Measurements from ENCODE around the gene SH2D3A.

SH2D3A gene

DNA sequence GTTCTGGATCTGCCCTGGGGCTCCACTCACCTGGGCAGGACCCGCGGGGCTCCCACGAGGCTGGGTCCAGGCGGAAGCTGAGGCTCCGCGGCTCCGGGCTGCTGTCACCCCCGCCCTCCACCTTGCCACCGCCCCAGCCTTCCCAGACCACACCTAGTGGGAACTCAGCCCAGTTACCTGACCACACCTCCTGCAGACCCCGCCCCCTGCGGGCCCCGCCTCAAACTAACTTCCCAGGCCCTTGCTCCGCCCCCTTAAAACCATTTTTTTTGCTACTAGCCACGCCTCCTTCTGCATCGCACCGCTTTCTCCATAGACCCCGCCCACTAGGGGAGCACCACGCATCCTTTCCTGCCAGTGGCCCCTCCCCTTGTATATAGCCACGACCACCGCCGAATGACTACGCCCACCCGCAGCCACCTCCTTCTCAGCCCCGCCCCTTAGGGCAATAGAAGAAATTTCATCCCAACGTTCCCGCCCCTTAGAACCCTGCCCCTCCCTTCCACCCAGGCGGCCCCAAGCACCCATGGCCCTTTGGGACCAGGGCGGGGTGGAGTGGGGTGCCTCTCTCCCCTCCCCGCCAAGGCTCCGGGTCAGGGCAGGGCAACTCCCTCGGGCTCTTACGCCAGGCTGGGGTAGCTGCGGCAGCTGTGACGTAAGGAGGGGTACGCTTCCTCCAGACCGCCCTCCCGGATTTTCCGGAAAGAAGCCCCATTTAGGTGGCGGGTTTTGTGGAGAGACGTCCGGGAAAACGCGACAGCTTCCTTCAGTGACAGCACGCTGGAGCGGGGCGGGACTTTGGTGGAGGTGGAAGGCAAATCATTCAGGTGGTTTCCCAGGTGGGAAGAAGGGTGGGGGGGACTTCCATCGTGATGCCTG is at the start of gene SH2D3A:
Gene SH2D3A (minus strand): TSS at position 79 of the 879 bp plus-strand sequence. CDS start 3,687 bp downstream, outside the sequence.
- Histone ChIP-seq H3K27me3 (ENCODE audit: control insufficient read depth, insufficient read depth, low read length) (no peaks in the 10 kb centered on the region), H3K4me1 (ENCODE audit: control insufficient read depth, insufficient read depth, low read length) (peaks cover 2% of the 10 kb centered on the region), H3K4me3 (ENCODE audit: low read length) (peak within 1 kb of the TSS; percentile 62; the same call in 1 of the 2 replicates), H3K27ac (ENCODE audit: low read length) (no peak within 1 kb of the TSS), H3K9me3 (ENCODE audit: control insufficient read depth, insufficient read depth, low read length) (no peaks in the 10 kb centered on the region), H3K36me3 (ENCODE audit: control insufficient read depth, insufficient read depth, low read length) (no peaks in the 10 kb centered on the region)
- WGBS (ENCODE audit: insufficient coverage, insufficient read length): no CpG with 5 or more reads among the region's 47 CpGs
- DNase-seq (ENCODE audit: low read depth, low spot score): peak; percentile 84

DNA sequence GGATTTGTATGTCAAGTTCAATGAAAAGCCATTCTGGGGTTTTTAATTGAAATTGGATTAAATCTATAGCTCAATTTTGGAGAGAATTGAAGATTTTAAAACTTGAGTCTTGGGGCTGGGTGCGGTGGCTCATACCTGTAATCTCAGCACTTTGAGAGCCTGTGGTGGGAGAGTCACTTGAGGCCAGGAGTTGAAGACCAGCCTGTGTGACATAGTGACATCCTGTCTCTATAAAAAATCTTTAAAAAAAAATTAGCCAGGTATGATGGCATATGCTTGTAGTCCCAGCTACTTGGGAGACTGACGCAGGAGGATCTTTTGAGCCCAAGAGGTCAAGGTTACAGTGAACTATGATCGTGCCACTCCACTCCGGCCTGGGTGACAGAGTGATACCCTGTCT is 46.4 kb upstream of the SH2D3A start:
- WGBS (ENCODE audit: insufficient coverage, insufficient read length): no CpG with 5 or more reads among the region's 4 CpGs
- Histone ChIP-seq H3K27ac (ENCODE audit: low read length) (no peak overlapping the region), H3K4me3 (ENCODE audit: low read length) (no peak overlapping the region), H3K36me3 (ENCODE audit: control insufficient read depth, insufficient read depth, low read length) (no peaks in the 10 kb centered on the region), H3K4me1 (ENCODE audit: control insufficient read depth, insufficient read depth, low read length) (no peaks in the 10 kb centered on the region), H3K9me3 (ENCODE audit: control insufficient read depth, insufficient read depth, low read length) (no peaks in the 10 kb centered on the region), H3K27me3 (ENCODE audit: control insufficient read depth, insufficient read depth, low read length) (no peaks in the 10 kb centered on the region)
- DNase-seq (ENCODE audit: low read depth, low spot score): no peak

DNA sequence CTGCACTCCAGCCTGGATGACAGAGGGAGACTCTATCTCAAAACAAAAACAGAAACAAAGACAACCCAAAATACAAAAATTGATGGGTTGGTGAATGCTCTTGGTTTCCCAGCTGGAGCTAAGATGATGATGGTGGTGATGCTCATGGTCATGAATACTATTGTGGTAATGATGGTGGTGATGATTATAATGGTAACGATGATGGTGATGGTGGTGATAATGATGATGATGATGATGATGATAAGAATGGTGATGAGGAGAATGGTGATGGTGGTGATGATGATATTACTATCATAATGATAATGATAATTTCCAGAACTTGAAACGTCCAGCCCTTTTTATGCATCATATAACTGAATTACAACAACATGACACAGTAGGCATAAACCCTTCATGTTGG is 45.4 kb upstream of the SH2D3A start:
- H3K27ac ChIP-seq (ENCODE audit: low read length): no peak overlapping the region
- H3K4me3 ChIP-seq (ENCODE audit: low read length): no peak overlapping the region
- H3K4me1 ChIP-seq (ENCODE audit: control insufficient read depth, insufficient read depth, low read length): no peaks in the 10 kb centered on the region
- 95% methylated on average over 1 of the region's 2 CpGs for WGBS (ENCODE audit: insufficient coverage, insufficient read length)
- DNase-seq (ENCODE audit: low read depth, low spot score): no peak
- H3K9me3 ChIP-seq (ENCODE audit: control insufficient read depth, insufficient read depth, low read length): no peaks in the 10 kb centered on the region
- H3K36me3 ChIP-seq (ENCODE audit: control insufficient read depth, insufficient read depth, low read length): no peaks in the 10 kb centered on the region
- H3K27me3 ChIP-seq (ENCODE audit: control insufficient read depth, insufficient read depth, low read length): no peaks in the 10 kb centered on the region

DNA sequence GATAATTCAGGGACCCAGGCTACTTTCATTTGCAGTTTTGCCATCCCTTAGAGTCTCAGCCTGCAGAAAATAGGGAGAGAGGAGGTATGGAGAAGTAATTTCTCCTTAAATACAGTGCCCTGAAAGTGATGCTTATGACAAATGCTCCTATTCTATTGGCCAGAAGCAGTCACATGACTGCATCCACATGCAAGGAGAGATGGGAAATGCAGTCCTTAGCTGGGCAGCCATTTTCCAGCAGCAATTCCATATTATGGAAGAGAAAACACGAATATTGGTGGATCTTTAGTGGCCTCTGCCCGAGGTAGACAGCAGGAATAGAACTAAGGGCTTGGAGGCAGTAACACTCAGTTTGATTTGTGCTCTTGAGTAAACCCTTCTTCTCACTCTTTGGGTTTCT is 44.7 kb upstream of the SH2D3A start:
- no peak for DNase-seq (ENCODE audit: low read depth, low spot score)
- Histone ChIP-seq H3K36me3 (ENCODE audit: control insufficient read depth, insufficient read depth, low read length) (no peaks in the 10 kb centered on the region), H3K9me3 (ENCODE audit: control insufficient read depth, insufficient read depth, low read length) (no peaks in the 10 kb centered on the region), H3K4me1 (ENCODE audit: control insufficient read depth, insufficient read depth, low read length) (no peaks in the 10 kb centered on the region), H3K27ac (ENCODE audit: low read length) (no peak overlapping the region), H3K27me3 (ENCODE audit: control insufficient read depth, insufficient read depth, low read length) (no peaks in the 10 kb centered on the region), H3K4me3 (ENCODE audit: low read length) (no peak overlapping the region)
- WGBS (ENCODE audit: insufficient coverage, insufficient read length): no CpG with 5 or more reads among the region's 2 CpGs

DNA sequence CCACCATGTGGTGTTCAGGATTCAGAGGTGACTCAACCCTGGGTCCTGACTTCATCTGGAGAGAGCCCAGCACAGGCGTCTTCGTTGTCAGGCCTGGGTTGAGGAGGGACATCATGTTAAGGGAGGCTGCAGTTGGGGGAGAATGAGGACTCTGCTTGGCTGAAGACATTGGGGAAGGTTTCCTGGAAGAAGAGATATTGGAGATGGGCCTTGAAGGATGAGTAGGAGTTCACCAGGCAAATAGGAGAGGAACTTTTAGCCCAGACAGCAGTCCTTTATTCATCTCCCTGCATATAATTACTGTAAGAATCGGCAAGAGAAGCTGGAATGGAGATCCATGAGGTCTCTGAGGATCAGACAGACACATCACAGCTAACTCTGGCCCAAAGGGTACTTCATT is 44.1 kb upstream of the SH2D3A start:
- no peaks in the 10 kb centered on the region for H3K27me3 ChIP-seq (ENCODE audit: control insufficient read depth, insufficient read depth, low read length)
- WGBS (ENCODE audit: insufficient coverage, insufficient read length): no CpG with 5 or more reads among the region's 3 CpGs
- no peaks in the 10 kb centered on the region for H3K9me3 ChIP-seq (ENCODE audit: control insufficient read depth, insufficient read depth, low read length)
- no peak for DNase-seq (ENCODE audit: low read depth, low spot score)
- H3K4me1 ChIP-seq (ENCODE audit: control insufficient read depth, insufficient read depth, low read length): no peaks in the 10 kb centered on the region
- no peak overlapping the region for H3K27ac ChIP-seq (ENCODE audit: low read length)
- no peaks in the 10 kb centered on the region for H3K36me3 ChIP-seq (ENCODE audit: control insufficient read depth, insufficient read depth, low read length)
- H3K4me3 ChIP-seq (ENCODE audit: low read length): no peak overlapping the region

DNA sequence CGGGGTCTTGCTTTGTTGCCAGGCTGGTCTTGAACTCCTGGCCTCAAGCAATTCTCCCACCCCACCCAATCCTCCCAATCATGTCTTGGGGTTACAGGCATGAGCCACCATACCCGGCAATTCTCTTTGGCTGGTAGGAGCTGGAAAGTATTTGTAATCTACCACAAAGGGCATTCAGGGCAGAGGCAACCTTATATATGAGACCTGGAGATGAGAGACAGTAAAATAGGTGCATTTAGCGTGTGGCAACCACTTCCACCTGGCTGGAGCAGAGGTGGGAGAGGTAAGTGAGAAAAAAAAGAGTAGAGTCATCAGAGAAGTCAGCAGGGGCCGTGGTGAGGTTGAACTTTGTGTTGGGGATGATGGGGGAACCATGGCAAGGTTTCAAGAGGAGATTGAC is 42.0 kb upstream of the SH2D3A start:
- no peaks in the 10 kb centered on the region for H3K9me3 ChIP-seq (ENCODE audit: control insufficient read depth, insufficient read depth, low read length)
- no peaks in the 10 kb centered on the region for H3K4me1 ChIP-seq (ENCODE audit: control insufficient read depth, insufficient read depth, low read length)
- H3K27me3 ChIP-seq (ENCODE audit: control insufficient read depth, insufficient read depth, low read length): no peaks in the 10 kb centered on the region
- H3K27ac ChIP-seq (ENCODE audit: low read length): no peak overlapping the region
- H3K36me3 ChIP-seq (ENCODE audit: control insufficient read depth, insufficient read depth, low read length): no peaks in the 10 kb centered on the region
- no peak for DNase-seq (ENCODE audit: low read depth, low spot score)
- WGBS (ENCODE audit: insufficient coverage, insufficient read length): no CpG with 5 or more reads among the region's 4 CpGs
- H3K4me3 ChIP-seq (ENCODE audit: low read length): no peak overlapping the region

DNA sequence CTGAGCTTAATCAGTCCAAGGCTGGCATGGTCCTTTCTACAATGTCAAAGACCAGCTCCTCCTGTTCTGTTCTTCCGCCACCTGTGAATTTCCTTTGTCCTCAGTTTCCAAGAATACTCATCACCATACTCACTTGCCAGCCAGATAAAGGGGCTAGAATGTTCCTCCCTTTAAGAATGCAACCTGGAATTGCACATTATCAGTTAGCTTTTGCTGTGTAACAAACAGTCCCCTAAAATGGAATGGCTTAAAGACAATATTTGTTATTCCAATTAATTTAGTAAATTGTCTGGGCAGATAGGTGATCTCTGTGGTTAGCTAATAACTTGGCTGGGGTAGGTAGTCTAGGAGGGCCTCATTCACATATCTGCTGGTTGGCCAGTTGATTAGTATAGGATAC is 41.3 kb upstream of the SH2D3A start:
- no peak for DNase-seq (ENCODE audit: low read depth, low spot score)
- no peaks in the 10 kb centered on the region for H3K27me3 ChIP-seq (ENCODE audit: control insufficient read depth, insufficient read depth, low read length)
- no peaks in the 10 kb centered on the region for H3K36me3 ChIP-seq (ENCODE audit: control insufficient read depth, insufficient read depth, low read length)
- H3K27ac ChIP-seq (ENCODE audit: low read length): no peak overlapping the region
- no peaks in the 10 kb centered on the region for H3K4me1 ChIP-seq (ENCODE audit: control insufficient read depth, insufficient read depth, low read length)
- H3K4me3 ChIP-seq (ENCODE audit: low read length): no peak overlapping the region
- H3K9me3 ChIP-seq (ENCODE audit: control insufficient read depth, insufficient read depth, low read length): no peaks in the 10 kb centered on the region
- no CpG with 5 or more reads among the region's 1 CpG for WGBS (ENCODE audit: insufficient coverage, insufficient read length)

DNA sequence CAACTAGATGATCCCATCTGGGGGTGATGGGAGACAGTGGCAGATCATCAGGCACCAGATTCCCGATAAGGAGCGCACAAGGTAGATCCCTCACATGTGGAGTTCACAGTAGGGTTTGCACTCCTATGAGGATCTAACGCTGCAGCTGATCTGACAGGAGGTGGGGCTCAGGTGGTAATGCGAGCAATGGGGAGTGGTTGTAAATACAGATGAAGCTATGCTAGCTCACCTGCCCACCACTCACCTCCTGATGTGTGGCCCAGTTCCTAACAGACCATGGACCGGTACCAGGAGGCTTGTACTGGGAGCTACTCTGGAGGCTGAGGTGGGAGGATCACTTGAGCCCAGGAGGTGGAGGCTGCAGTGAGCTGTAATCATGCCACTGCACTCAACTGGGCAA is 40.1 kb upstream of the SH2D3A start:
- no peaks in the 10 kb centered on the region for H3K36me3 ChIP-seq (ENCODE audit: control insufficient read depth, insufficient read depth, low read length)
- no peaks in the 10 kb centered on the region for H3K27me3 ChIP-seq (ENCODE audit: control insufficient read depth, insufficient read depth, low read length)
- no peak overlapping the region for H3K4me3 ChIP-seq (ENCODE audit: low read length)
- no CpG with 5 or more reads among the region's 5 CpGs for WGBS (ENCODE audit: insufficient coverage, insufficient read length)
- 0 out of 2 replicates have a peak, but pooled peaks cover 1% of the 10 kb centered on the region for H3K4me1 ChIP-seq (ENCODE audit: control insufficient read depth, insufficient read depth, low read length)
- no peak for DNase-seq (ENCODE audit: low read depth, low spot score)
- H3K9me3 ChIP-seq (ENCODE audit: control insufficient read depth, insufficient read depth, low read length): no peaks in the 10 kb centered on the region
- no peak overlapping the region for H3K27ac ChIP-seq (ENCODE audit: low read length)

DNA sequence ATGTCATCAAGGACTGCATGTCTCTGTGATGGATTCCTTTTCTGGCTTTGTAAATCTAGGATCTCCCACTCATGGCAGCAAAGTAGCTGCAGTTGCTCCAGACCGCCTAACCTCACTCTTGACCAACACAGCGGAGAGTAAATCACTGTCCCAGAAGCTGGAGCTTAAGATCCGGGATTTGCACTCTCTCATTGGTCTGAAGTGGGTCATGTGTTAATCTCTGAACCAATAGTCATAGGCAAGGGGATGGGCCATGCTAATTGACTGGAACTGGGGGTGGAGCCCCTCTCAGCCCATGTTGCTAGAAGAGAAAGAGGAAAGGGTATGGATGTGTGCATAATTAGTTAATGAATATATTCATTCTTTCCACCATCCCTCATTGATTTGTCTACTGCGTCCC is 39.3 kb upstream of the SH2D3A start:
- DNase-seq (ENCODE audit: low read depth, low spot score): no peak

DNA sequence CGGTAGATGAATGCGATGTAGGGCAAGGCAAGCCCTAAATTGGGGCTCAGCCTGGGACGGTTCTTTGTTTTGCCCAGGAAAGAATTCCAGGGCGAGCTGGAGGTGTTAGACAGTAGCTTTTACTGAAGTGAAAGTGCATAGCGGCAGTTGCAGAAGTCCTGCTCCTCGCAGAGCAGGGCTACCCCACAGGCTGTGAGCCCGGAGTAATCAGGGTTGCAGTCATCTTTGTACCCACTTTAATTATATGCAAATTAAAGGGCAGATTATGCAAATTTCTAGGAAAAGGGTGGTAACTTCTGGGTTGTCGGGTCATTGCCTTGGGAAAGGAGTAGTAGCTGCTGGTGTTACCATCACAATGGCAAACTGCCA is 35.8 kb upstream of the SH2D3A start:
- no peaks in the 10 kb centered on the region for H3K36me3 ChIP-seq (ENCODE audit: control insufficient read depth, insufficient read depth, low read length)
- no peaks in the 10 kb centered on the region for H3K9me3 ChIP-seq (ENCODE audit: control insufficient read depth, insufficient read depth, low read length)
- no peak overlapping the region for H3K4me3 ChIP-seq (ENCODE audit: low read length)
- no CpG with 5 or more reads among the region's 8 CpGs for WGBS (ENCODE audit: insufficient coverage, insufficient read length)
- no peaks in the 10 kb centered on the region for H3K27me3 ChIP-seq (ENCODE audit: control insufficient read depth, insufficient read depth, low read length)
- no peak overlapping the region for H3K27ac ChIP-seq (ENCODE audit: low read length)
- H3K4me1 ChIP-seq (ENCODE audit: control insufficient read depth, insufficient read depth, low read length): peaks cover 5% of the 10 kb centered on the region; the same call in 1 of the 2 replicates
- DNase-seq (ENCODE audit: low read depth, low spot score): no peak

More for the DNA sequence above, 39.3 kb upstream of the SH2D3A start:
- Histone ChIP-seq H3K27ac (ENCODE audit: low read length) (no peak overlapping the region), H3K27me3 (ENCODE audit: control insufficient read depth, insufficient read depth, low read length) (no peaks in the 10 kb centered on the region), H3K9me3 (ENCODE audit: control insufficient read depth, insufficient read depth, low read length) (no peaks in the 10 kb centered on the region), H3K4me3 (ENCODE audit: low read length) (no peak overlapping the region), H3K4me1 (ENCODE audit: control insufficient read depth, insufficient read depth, low read length) (0 out of 2 replicates have a peak, but pooled peaks cover 1% of the 10 kb centered on the region), H3K36me3 (ENCODE audit: control insufficient read depth, insufficient read depth, low read length) (no peaks in the 10 kb centered on the region)
- WGBS (ENCODE audit: insufficient coverage, insufficient read length): no CpG with 5 or more reads among the region's 4 CpGs
